HEK293 (cell line): ENCODE data around the gene RAC2.

Source experiments
- CTCF ChIA-PET: fragments of 350-600 bp; formaldehyde crosslinking; extraction: SDS; loops from one replicate; lab custom pipeline; 2021; ENCODE audit warnings: antibody characterized with exemption; lab: Yijun Ruan, JAX
- POLR2A ChIA-PET: fragments of 300-600 bp; formaldehyde crosslinking; extraction: SDS; loops from one replicate; lab custom pipeline; 2020; ENCODE audit warnings: antibody characterized with exemption, inconsistent platforms; lab: Yijun Ruan, JAX
- H3K27ac ChIP-seq: fragments of 200-500 bp; sonication (Bioruptor generic); 2 replicates; pipeline ENCODE4 v1.5.1; 2014; ENCODE audit warnings: low read depth, low read length, control low read depth, inconsistent platforms; ENCODE audit errors: extremely low read depth
- H3K36me3 ChIP-seq, 2 experiments: fragments of 200-500 bp in 1 of 2; sonication (Bioruptor generic) in 1 of 2; 1 replicate in 1 of 2; 2 replicates in 1 of 2; pipeline ENCODE4 v1.5.1; 2014 to 2017; ENCODE audit warnings: inconsistent platforms in 2 of 2, low read length in 2 of 2; ENCODE audit not compliant: control insufficient read depth in 2 of 2, insufficient read depth in 1 of 2
- H3K4me1 ChIP-seq: fragments of 200-500 bp; sonication (Bioruptor generic); 2 replicates; pipeline ENCODE4 v1.5.1; 2014; ENCODE audit warnings: mild to moderate bottlenecking, low read length, inconsistent platforms; ENCODE audit not compliant: control insufficient read depth, insufficient read depth
- H3K4me3 ChIP-seq: 2 replicates; pipeline ENCODE4 v1.5.1; 2011; ENCODE audit warnings: low read depth, mild to moderate bottlenecking, control low read depth, low read length, moderate library complexity
- H3K9me3 ChIP-seq: fragments of 200-500 bp; sonication (Bioruptor generic); 2 replicates; pipeline ENCODE4 v1.5.1; 2014; ENCODE audit warnings: low read depth, low read length, inconsistent platforms; ENCODE audit not compliant: control insufficient read depth, insufficient read depth
- HOXD13 ChIP-seq: sonication (generic); formaldehyde crosslinking; IDR thresholded peaks from 2 replicates; pipeline ENCODE4 v1.8.0; 2022; ENCODE audit warnings: missing genetic modification reagents, borderline replicate concordance
- KLF17 ChIP-seq: fragments of 450-650 bp; formaldehyde crosslinking; IDR thresholded peaks from 2 replicates; pipeline ENCODE4 v1.5.1; 2016; ENCODE audit warnings: missing biosample characterization, missing genetic modification characterization
- MYNN ChIP-seq: fragments of 450-650 bp; formaldehyde crosslinking; IDR thresholded peaks from 2 replicates; pipeline ENCODE4 v1.5.1; 2016; ENCODE audit warnings: missing biosample characterization, missing genetic modification characterization, borderline replicate concordance
- SETDB1 ChIP-seq: IDR thresholded peaks from one replicate; pipeline ENCODE4 v1.6.1; 2017; ENCODE audit warnings: mild to moderate bottlenecking, low read length, moderate library complexity, mixed read lengths; ENCODE audit not compliant: insufficient read length
- ZBTB17 ChIP-seq: fragments of 450-650 bp; formaldehyde crosslinking; IDR thresholded peaks from 2 replicates; pipeline ENCODE4 v1.5.1; 2016; ENCODE audit warnings: missing biosample characterization, missing genetic modification characterization
- ZBTB21 ChIP-seq: fragments of 450-650 bp; formaldehyde crosslinking; IDR thresholded peaks from 2 replicates; pipeline ENCODE4 v1.5.1; 2017; ENCODE audit warnings: missing biosample characterization, missing genetic modification characterization
- ZEB2 ChIP-seq: fragments of 450-650 bp; formaldehyde crosslinking; IDR thresholded peaks from 2 replicates; pipeline ENCODE4 v1.5.1; 2016; ENCODE audit warnings: missing biosample characterization, missing genetic modification characterization
- ZFP37 ChIP-seq: fragments of 450-650 bp; formaldehyde crosslinking; IDR thresholded peaks from 2 replicates; pipeline ENCODE4 v1.5.1; 2016; ENCODE audit warnings: missing biosample characterization, missing genetic modification characterization
- ZNF132 ChIP-seq: fragments of 450-650 bp; formaldehyde crosslinking; IDR thresholded peaks from 2 replicates; pipeline ENCODE4 v1.5.1; 2017; ENCODE audit warnings: missing biosample characterization, missing genetic modification characterization, borderline replicate concordance
- ZNF146 ChIP-seq: fragments of 450-650 bp; formaldehyde crosslinking; IDR thresholded peaks from 2 replicates; pipeline ENCODE4 v1.5.1; 2016; ENCODE audit warnings: missing biosample characterization, missing genetic modification characterization
- ZNF18 ChIP-seq: fragments of 450-650 bp; formaldehyde crosslinking; IDR thresholded peaks from 2 replicates; pipeline ENCODE4 v1.5.1; 2016; ENCODE audit warnings: missing biosample characterization, missing genetic modification characterization
- ZNF350 ChIP-seq: fragments of 450-650 bp; formaldehyde crosslinking; IDR thresholded peaks from 2 replicates; pipeline ENCODE4 v1.5.0; 2017; ENCODE audit warnings: missing biosample characterization, mild to moderate bottlenecking, missing genetic modification characterization
- ZNF610 ChIP-seq: fragments of 450-650 bp; formaldehyde crosslinking; IDR thresholded peaks from 2 replicates; pipeline ENCODE4 v1.5.1; 2016; ENCODE audit warnings: missing biosample characterization, missing genetic modification characterization, borderline replicate concordance
- ZNF623 ChIP-seq: fragments of 450-650 bp; formaldehyde crosslinking; IDR thresholded peaks from 2 replicates; pipeline ENCODE4 v1.5.1; 2016; ENCODE audit warnings: missing biosample characterization, missing genetic modification characterization
- ZNF629 ChIP-seq: fragments of 450-650 bp; formaldehyde crosslinking; IDR thresholded peaks from 2 replicates; pipeline ENCODE4 v1.5.1; 2017; ENCODE audit warnings: missing biosample characterization, missing genetic modification characterization
- ZNF660 ChIP-seq: fragments of 450-650 bp; IDR thresholded peaks from 2 replicates; pipeline ENCODE4 v1.5.1; 2018; ENCODE audit warnings: missing biosample characterization, mild to moderate bottlenecking, missing genetic modification characterization
- ZSCAN18 ChIP-seq: fragments of 450-650 bp; formaldehyde crosslinking; IDR thresholded peaks from 2 replicates; pipeline ENCODE4 v1.5.1; 2016; ENCODE audit warnings: missing biosample characterization, missing genetic modification characterization

The RAC2 gene

GRCh38 chr22:37193629-37194191, 50.4 kb downstream of the RAC2 start (continued):
- TF ChIP-seq ZBTB17 (peak; percentile 70), ZNF660 (tag by site-specific recombination) (0 out of 2 replicates have a peak, but pooled peaks have one; percentile 27), ZFP37 (no peak), ZNF610 (tag by site-specific recombination) (0 out of 2 replicates have a peak, but pooled peaks have one; percentile 32), ZNF623 (no peak), MYNN (tag by site-specific recombination) (peak; percentile 28; the same call in 1 of the 2 replicates), ZNF132 (tag by site-specific recombination) (no peak), KLF17 (tag by site-specific recombination) (no peak), ZNF18 (tag by site-specific recombination) (peak; percentile 89), ZSCAN18 (tag by site-specific recombination) (0 out of 2 replicates have a peak, but pooled peaks have one; percentile 13), ZBTB21 (no peak), ZEB2 (tag by site-specific recombination) (peak; percentile 68; the same call in 1 of the 2 replicates)
- TF ChIP-seq, all 188 proteins: peak for 8

- H3K9me3 ChIP-seq = no peaks in the 10 kb centered on the region
Measured at GRCh38 chr22:37192741-37193140, 51.3 kb downstream of the RAC2 start.

GRCh38 chr22:37192204-37192603, 51.9 kb downstream of the RAC2 start:
- TF ChIP-seq ZNF629 (tag by site-specific recombination) = no peak
- TF ChIP-seq HOXD13 (CRISPR knock-in tag) = no peak
- TF ChIP-seq ZNF146 (tag by site-specific recombination) = no peak
- ChIA-PET CTCF (interaction anchor here (0.5 to 2.5 kb wide), 4 partner anchors 8 to 429 kb away, joined by 3 to 14 read pairs (median 3); no protein-coding TSS in a partner anchor), POLR2A (no interaction called here)
- Histone ChIP-seq H3K4me1 (peaks cover 5% of the 10 kb centered on the region; the same call in 1 of the 2 replicates), H3K9me3 (no peaks in the 10 kb centered on the region), H3K4me3 (no peak overlapping the region), H3K27ac (no peak overlapping the region), H3K36me3 (no peaks in the 10 kb centered on the region)

More at GRCh38 chr22:37192741-37193140, 51.3 kb downstream of the RAC2 start:
- Histone ChIP-seq H3K36me3 (no peaks in the 10 kb centered on the region), H3K27ac (no peak overlapping the region), H3K4me1 (peaks cover 9% of the 10 kb centered on the region; the same call in 1 of the 2 replicates), H3K4me3 (no peak overlapping the region)
- CTCF ChIA-PET = interaction anchor here (0.5 to 0.7 kb wide), 4 partner anchors 24 to 430 kb away, joined by 3 to 5 read pairs (median 3); no protein-coding TSS in a partner anchor
- POLR2A ChIA-PET = no interaction called here
- TF ChIP-seq SETDB1 (peak; percentile 84), ZNF350 (no peak)
